Right lobe of liver (tissue), 4 donors: ENCODE results near the gene SELENOI.

Experiments
- CTCF ChIP-seq, 4 donors: fragments of 200-600 bp in 3 of 4; fragments of 450-650 bp in 1 of 4; IDR thresholded peaks; one replicate each; pipeline versions ENCODE4 v1.5.1 to v1.8.0; 2016 to 2022; ENCODE audit warnings: antibody characterized with exemption in 4 of 4, mild to moderate bottlenecking in 2 of 4
- POLR2A ChIP-seq: fragments of 450-650 bp; IDR thresholded peaks from one replicate; pipeline ENCODE4 v1.6.1; 2017; ENCODE audit warnings: antibody characterized with exemption, mild to moderate bottlenecking
- donor health status: DM: no; HTN: no; CAD: no.
- donor health status: DM: no; HTN: no; CAD: no.
- donor health status: DM: no; HTN: yes; CAD: no.

GRCh38 chr2:26444236-26444635 is 98.3 kb downstream of the SELENOI start:
- TF ChIP-seq CTCF (IDR thresholded peaks at IDR 0.05) (no peak), POLR2A (no peak)
